T-helper 22 cell (primary cell): ENCODE data around the gene GANAB.
A peak's percentile ranks its signal among the peaks of the same experiment; 100 is the strongest.
"Not testable (repeated sequence)": the region's sequence is repeated elsewhere in the genome, so short reads cannot be mapped to it uniquely, and the experiment has no call there.

Source experiments
- DNase-seq: peaks from one replicate; pipeline ENCODE4 v3.0.0-alpha.2; 2020; ENCODE audit warnings: low read depth

The GANAB gene

GRCh38 chr11:62666259-62666926 is 20.0 kb upstream of the GANAB start:
- no peak for DNase-seq

- peak; percentile 52 for DNase-seq
Measured at GRCh38 chr11:62665599-62666258, 19.3 kb upstream of the GANAB start.

- DNase-seq: peak; percentile 88
Measured at GRCh38 chr11:62665075-62665598, 18.7 kb upstream of the GANAB start, which contains the start of the genes C11orf98 and CSKMT. C11orf98 (minus strand) TSS chr11:62665210; CDS start chr11:62665169, 41 bp downstream. CSKMT (plus strand) TSS chr11:62665312; CDS start chr11:62665880, 568 bp downstream.

DNA sequence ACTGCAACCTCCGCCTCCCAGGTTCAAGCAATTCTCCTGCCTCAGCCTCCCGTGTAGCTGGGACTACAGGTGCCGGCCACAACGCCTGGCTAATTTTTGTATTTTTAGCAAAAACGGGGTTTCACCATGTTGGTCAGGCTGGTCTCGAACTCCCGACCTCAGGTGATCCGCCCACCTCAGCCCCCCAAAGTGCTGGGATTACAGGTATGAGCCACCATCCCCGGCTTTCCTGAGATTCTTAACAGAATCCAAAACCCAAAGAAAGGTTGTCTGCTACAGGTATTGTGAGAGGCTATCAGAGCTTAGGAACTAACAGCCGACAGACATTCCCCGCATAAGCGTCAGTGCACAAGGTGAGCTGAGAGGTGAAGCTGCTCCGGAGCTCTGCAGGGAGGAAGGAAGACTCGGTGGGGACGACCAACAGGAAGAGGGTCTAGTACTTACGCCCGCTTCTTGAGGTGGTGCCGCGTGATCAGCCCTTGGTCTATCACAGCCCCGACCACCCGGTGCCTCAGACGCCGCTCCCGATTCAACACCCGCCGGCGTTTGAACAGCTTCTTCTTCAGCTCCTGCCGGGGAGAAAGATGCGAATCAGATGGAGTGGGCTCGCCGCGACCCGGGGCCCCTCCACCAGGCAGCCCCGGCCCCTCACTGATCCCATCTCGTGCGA is 18.1 kb upstream of the GANAB start:
- peak; percentile 29 for DNase-seq

- DNase-seq: no peak
Measured at GRCh38 chr11:62656796-62657429, 10.5 kb upstream of the GANAB start.

DNA sequence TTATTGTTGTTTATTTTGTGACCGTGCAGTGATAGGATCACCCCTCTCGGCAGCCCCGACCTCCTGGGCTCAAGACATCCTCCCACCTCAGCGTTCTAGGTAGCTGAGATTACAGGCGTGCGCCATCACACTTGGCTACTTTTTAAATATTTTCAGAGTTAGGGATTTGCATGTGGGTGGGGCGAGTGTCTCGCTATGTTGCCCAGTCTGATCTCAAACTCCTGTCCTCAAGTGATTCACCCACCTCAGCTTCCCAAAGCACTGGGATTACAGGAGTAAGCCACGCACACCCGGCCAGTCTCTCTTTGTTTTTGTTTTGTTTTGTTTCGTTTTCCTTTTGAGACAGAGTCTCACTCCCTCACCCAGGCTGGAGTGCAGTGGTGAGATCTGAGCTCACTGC is 7.9 kb upstream of the GANAB start:
- no peak for DNase-seq

DNA sequence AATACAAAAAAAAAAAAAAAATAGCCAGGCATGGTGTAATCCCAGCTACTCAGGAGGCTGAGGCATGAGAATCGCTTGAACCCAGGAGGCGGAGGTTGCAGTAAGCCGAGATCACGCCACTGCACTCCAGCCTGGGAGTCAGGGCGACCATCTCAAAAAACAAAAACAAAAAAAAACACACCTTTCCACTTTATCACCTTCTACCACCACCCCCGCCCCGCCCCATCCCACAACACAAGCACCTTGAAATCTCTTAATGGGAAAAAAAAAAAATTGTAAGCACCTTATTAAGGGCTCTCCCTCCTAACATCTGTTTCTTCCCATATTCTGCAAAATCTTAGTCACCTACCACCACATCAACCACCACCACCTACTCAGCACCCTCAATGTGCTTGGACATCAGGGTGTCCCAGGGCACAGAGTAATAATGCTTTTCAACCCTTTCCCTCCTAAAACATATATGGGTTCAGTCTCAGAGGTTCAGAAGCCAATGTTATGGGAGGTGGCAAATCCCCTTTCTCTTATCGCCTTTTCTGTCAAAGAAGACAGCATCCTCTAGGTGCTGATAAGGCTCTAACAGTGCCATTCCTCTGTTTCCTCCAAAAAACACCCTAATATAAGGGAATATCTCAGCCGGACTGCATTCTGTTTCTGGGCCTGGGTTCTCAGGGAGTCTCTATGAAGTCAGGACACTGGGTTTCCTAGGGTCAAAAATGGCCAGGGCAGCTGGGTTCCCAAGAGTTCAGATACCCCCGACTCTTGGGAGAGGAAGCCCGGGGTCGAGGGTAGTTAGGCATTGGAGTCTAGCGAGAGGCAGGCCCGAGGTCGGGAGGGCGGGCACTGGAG is 6.0 kb upstream of the GANAB start:
- DNase-seq: peak; percentile 61

DNA sequence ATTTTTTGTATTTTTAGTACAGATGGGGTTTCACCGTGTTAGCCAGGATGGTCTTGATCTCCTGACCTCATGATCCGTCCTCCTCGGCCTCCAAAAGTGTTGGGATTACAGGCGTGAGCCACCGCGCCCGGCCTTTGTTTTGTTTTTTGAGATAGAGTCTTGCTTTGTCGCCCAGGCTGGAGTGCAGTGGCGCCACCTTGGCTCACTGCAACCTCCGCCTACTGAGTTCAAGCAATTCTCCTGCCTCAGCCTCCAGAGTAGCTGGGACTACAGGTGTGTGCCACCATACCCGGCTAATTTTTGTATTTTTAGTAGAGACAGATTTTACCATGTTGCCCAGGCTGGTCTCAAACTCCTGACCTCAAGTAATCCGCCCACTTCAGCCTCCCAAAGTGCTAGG is 3.9 kb upstream of the GANAB start:
- not testable (repeated sequence) for DNase-seq

DNA sequence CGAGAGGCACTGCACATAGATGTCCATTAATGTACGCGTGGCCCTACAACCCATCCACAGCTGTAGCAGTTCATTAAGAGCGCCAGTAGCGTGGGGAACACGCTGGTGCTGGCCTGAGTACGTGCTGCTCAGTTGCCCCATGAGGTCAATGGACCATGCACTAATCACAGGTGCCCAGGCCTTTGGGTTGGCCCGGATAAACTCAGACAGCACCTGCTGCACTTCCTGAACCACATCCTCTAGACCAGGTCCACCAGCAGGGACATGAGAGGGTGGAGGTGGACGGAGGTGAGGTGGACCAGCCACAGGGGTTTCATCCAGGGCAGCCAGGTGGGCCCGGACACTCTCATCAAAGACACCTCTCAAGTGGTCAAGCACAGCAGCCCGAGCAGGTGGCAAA is 3.1 kb upstream of the GANAB start:
- DNase-seq: no peak

- DNase-seq: no peak
Measured at GRCh38 chr11:62648967-62649364, 2.6 kb upstream of the GANAB start.

- no peak for DNase-seq
Measured at GRCh38 chr11:62648185-62648966, 2.0 kb upstream of the GANAB start.

- no peak for DNase-seq
Measured at GRCh38 chr11:62647609-62648005, 1.2 kb upstream of the GANAB start.

GRCh38 chr11:62646825-62647608 is 604 bp upstream of the GANAB start:
- DNase-seq: no peak

DNA sequence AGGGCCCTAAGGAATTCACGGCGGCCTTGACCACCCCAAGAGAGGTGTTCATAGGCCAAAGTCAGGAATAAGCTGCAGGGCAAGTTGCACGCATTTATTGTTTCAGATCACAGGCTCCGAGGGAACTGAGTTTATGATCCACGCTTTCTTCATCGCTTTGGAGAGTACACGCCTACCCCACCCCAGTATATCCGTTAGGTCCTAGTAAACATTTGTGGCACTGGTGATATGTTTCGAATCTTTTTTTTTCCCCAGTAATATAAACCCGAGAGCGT is 805 bp downstream of the GANAB start:
- DNase-seq: no peak

DNA sequence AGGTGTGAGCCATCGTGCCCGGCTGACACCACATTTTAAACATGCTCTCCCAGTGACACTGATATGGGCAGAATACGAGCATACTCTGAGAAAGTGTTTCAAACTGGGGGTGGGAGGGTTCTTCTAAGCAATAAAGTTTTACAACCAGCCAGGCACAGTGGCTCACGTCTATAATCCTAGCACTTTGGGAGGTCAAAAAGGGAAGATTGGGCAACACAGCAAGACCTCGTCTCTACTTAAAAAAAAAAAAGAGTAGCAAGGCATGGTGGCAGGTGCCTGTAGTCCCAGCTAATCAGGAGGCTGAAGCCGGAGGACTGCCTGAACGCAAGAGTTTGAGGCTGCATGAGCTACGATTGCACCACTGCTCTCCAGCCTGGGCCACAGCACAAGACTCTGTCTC is 2.2 kb downstream of the GANAB start:
- DNase-seq: no peak

DNA sequence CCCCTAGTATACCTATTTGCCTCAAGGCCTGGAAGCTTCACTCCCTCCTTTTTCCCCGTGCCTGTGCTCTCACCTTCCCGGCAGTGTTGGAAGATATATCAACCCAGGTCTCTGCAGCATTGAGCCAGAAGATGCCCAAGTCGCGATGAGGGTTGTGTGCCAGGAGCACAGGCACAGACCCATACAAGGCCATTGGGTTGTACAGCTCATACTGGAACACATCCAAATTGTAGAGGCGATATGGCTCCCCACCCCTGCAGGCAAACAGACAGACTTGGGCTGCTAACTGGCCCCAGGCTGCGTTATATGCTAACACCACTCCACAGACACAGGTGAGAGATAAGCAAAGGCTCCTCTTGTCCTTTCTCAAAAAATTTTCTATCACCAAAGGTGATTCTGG is 13.9 kb downstream of the GANAB start:
- DNase-seq: no peak

DNA sequence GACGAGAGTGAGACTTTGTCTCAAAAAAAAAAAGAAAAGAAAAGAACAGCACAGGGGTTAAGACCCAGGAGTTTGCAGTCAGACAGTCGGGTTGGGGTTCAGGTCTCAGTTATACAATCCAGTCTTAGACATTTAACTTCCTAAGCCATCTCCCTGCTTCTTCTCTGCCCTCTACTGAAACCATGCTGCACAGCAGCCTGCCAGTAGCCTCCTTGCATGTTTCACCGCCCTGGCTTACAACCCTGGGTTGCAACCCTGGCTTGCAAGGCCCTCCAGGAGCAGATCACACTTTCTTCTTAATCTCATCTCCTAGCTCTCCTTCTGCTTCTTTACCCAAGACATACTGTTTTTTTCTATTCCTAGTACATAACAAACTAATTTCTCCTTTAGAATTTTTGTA is 18.7 kb downstream of the GANAB start:
- no peak for DNase-seq

GRCh38 chr11:62622476-62623089 is 23.8 kb downstream of the GANAB start:
- DNase-seq: no peak

GRCh38 chr11:62621567-62622470 is 24.6 kb downstream of the GANAB start, which contains the start of gene B3GAT3:
B3GAT3 (minus strand) TSS chr11:62621986; CDS start chr11:62621947, 39 bp downstream.
- DNase-seq: peak; percentile 97
